GM04503 (cell line): ENCODE results near the gene MINAR1.

Experiments used
- DNase-seq: peaks from one replicate; pipeline ENCODE4 v3.0.0-alpha.2; 2012; ENCODE audit warnings: low read depth

Gene MINAR1

GRCh38 chr15:79466488-79466887 lies 34.4 kb downstream of the MINAR1 start:
- DNase-seq, result no peak

DNA sequence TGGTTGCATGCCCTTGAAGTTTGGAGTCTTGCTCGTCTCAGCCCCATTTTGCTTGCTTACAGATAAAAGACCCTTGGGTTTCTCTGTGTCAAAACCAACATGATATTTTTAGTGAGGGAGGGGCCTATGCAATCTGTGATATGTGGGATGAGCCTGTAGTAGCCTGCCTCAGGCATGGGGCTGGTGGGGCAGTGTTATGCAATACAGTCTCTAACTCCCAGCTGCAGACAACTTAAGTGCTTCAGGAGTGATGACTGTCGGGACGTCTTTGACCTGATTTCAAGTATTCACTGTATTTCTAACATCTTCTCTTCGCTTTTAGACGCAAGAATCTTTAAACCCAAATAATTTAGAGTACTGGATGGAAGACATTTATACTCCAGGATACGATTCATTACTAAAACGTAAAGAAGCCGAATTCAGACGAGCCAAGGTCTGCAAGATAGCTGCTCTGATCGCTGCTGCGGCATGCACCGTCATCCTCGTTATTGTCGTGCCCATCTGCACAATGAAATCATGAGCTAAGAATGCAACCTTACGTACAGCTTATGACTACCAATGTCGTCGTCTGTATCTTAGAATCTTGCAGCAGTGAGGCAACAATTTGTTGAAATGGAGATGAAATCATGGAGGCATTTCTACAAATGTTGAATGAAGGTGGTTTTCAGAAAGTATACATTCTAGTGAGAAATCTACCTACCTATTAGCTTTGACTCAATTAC lies 35.9 kb downstream of the MINAR1 start:
- no peak for DNase-seq

- no peak for DNase-seq
These were observed 40.3 kb downstream of the MINAR1 start for GRCh38 chr15:79472446-79472845.

DNA sequence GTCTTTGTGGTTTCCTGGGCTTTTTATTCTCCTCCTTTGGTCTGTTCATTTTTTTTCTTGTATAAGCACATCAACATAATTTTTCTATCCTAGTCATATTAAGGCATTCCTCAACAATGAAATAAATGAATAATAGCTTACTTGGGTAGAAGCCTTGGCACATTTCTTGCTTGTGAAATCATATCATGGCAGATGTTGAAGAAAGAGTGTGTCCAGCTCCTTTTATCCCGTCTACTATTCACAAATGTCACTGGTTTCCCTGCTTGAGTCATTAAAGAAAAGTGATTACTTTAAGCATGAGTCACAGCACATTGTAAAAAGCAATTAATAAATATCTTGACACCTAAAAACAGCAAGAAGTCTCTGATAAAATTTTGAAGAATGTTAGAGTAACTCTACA lies 42.1 kb downstream of the MINAR1 start:
- peak; percentile 58 for DNase-seq

DNA sequence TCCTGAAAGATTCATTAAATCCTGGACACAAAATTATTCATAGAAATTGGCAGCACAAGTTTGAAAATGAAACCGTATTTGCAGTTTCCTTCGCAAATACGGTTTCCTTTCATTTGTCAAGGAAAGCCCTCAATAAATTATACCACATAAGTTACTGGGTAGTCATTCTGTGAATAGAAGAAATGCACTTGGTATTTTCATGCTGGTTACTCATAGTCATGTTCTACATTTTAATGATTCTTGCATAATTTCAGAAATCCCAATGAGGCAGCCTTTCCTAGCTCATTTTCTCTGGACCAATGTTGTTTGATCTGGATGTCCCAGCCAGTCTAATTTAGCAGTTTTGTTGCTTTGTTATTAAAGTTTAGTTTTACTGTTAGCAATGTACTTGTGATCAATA lies 43.2 kb downstream of the MINAR1 start:
- DNase-seq, result peak; percentile 49

DNA sequence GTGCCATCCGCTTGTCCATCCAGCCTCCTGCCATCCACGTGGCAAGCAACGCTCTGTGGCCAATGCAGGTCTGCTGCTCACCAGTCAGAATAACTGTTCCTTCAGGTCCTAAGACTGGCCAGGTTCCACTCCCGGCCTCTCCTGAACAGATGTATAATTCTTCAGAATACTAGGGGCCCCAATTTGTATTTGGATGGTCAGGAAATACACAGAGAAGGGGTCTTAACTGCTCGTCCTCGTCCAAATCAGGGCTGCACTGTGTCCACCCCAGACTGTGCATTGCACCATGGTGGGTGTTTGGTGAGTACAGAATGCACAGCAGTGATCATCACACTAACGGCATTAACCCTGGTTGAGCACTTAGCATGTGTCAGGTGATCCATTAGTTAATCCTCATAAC lies 46.0 kb downstream of the MINAR1 start:
- no peak for DNase-seq

- DNase-seq, result no peak
These were observed 47.5 kb downstream of the MINAR1 start for GRCh38 chr15:79479616-79480015.

DNA sequence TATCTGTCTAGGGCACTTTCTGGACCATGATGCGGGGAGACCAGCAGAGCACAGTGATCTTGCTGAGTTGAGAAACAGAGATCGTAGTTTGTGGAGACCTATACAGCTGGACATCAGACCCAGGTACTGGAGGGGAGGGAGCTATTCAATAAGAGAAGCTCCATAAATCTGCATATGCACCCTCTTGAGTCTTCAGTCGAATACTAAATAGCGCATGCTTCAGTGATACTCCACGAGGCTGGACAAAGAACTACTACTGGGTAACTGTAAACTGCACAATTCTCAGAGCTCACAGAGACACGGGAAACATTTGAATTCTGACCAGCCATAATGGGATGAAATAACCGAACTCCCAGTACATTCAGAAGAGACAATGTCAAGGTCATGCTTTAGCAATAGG lies 49.7 kb downstream of the MINAR1 start:
- no peak for DNase-seq
